Type B pancreatic cell (in vitro differentiated cells): ENCODE results near the gene ESRRG. TPM values are rescaled to one million over a fixed set of nuclear protein-coding genes. Genes with fewer than 3 reads are reported as not detected.

ENCODE experiments used
- DNase-seq: peaks from one replicate; pipeline ENCODE4 v3.0.0; 2021; ENCODE audit warnings: mixed read lengths; ENCODE audit not compliant: unreplicated experiment; ENCODE audit errors: extremely low spot score
- H3K27ac Mint-ChIP-seq: 2 replicates; pipeline ENCODE4 v1.8.0; 2021; ENCODE audit warnings: mild to moderate bottlenecking, mixed read lengths
- H3K27me3 Mint-ChIP-seq: 2 replicates; pipeline ENCODE4 v1.8.0; 2021; ENCODE audit warnings: mixed read lengths
- H3K36me3 Mint-ChIP-seq: 2 replicates; pipeline ENCODE4 v1.8.0; 2021; ENCODE audit warnings: mixed read lengths
- H3K4me1 Mint-ChIP-seq: one replicate; pipeline ENCODE4 v1.8.0; 2021; ENCODE audit warnings: mixed read lengths; ENCODE audit not compliant: unreplicated experiment
- H3K4me3 Mint-ChIP-seq: 2 replicates; pipeline ENCODE4 v1.8.0; 2021; ENCODE audit warnings: mild to moderate bottlenecking, mixed read lengths
- H3K9me3 Mint-ChIP-seq: 2 replicates; pipeline ENCODE4 v1.8.0; 2021; ENCODE audit warnings: mixed read lengths
- CTCF ChIP-seq: fragments of 200-600 bp; sonication (generic); conservative IDR thresholded peaks from 2 replicates; pipeline ENCODE4 v1.5.0; 2021; ENCODE audit warnings: antibody characterized with exemption, mild to moderate bottlenecking
- total RNA-seq: library from RNA; stranded (reverse); gene quantifications from 2 replicates; pipeline ENCODE4 v1.2.1, GENCODE V29; 2021; ENCODE audit warnings: low replicate concordance

ESRRG gene
- total RNA-seq, 1 donor from 2014 or later: 26.2 TPM

GRCh38 chr1:216740331-216740730 lies 17.1 kb upstream of the ESRRG start:
- H3K27me3 Mint-ChIP-seq: peaks cover 6% of the 10 kb centered on the region
- peaks cover 4% of the 10 kb centered on the region for H3K9me3 Mint-ChIP-seq
- TF ChIP-seq CTCF: no peak
- no peaks in the 10 kb centered on the region for H3K36me3 Mint-ChIP-seq
- H3K4me3 Mint-ChIP-seq: no peak overlapping the region
- no peak for DNase-seq
- H3K4me1 Mint-ChIP-seq: peaks cover 11% of the 10 kb centered on the region
- H3K27ac Mint-ChIP-seq: no peak overlapping the region

GRCh38 chr1:216739793-216740192 lies 16.6 kb upstream of the ESRRG start:
- no peak overlapping the region for H3K27ac Mint-ChIP-seq

GRCh38 chr1:216732121-216732520 lies 8.9 kb upstream of the ESRRG start:
- Mint-ChIP-seq H3K36me3 (no peaks in the 10 kb centered on the region), H3K9me3 (no peaks in the 10 kb centered on the region), H3K27me3 (peaks cover 6% of the 10 kb centered on the region), H3K27ac (no peak overlapping the region), H3K4me1 (no peaks in the 10 kb centered on the region), H3K4me3 (no peak overlapping the region)
- DNase-seq: no peak
- no peak for TF ChIP-seq CTCF

More at GRCh38 chr1:216739793-216740192, 16.6 kb upstream of the ESRRG start:
- no peak for TF ChIP-seq CTCF
- Mint-ChIP-seq H3K27me3 (peaks cover 6% of the 10 kb centered on the region), H3K36me3 (no peaks in the 10 kb centered on the region), H3K4me1 (peaks cover 11% of the 10 kb centered on the region), H3K4me3 (no peak overlapping the region), H3K9me3 (peaks cover 4% of the 10 kb centered on the region)
- DNase-seq: no peak

GRCh38 chr1:216731562-216731961 lies 8.3 kb upstream of the ESRRG start:
- DNase-seq: no peak
- Mint-ChIP-seq H3K36me3 (no peaks in the 10 kb centered on the region), H3K4me3 (no peak overlapping the region), H3K9me3 (no peaks in the 10 kb centered on the region), H3K4me1 (no peaks in the 10 kb centered on the region), H3K27ac (no peak overlapping the region), H3K27me3 (peaks cover 8% of the 10 kb centered on the region)
- no peak for TF ChIP-seq CTCF

GRCh38 chr1:216726435-216726834 lies 3.2 kb upstream of the ESRRG start:
- peak; percentile 63 for TF ChIP-seq CTCF
- H3K27me3 Mint-ChIP-seq: peaks cover 31% of the 10 kb centered on the region
- H3K4me1 Mint-ChIP-seq: no peaks in the 10 kb centered on the region
- no peak overlapping the region for H3K27ac Mint-ChIP-seq
- no peak for DNase-seq
- H3K36me3 Mint-ChIP-seq: no peaks in the 10 kb centered on the region
- no peak overlapping the region for H3K4me3 Mint-ChIP-seq
- H3K9me3 Mint-ChIP-seq: no peaks in the 10 kb centered on the region

GRCh38 chr1:216722821-216723220 lies 408 bp downstream of the ESRRG start:
- peak overlapping the region; percentile 96 for H3K4me3 Mint-ChIP-seq
- peak overlapping the region; percentile 85 for H3K27ac Mint-ChIP-seq
- no peak for DNase-seq
- no peaks in the 10 kb centered on the region for H3K36me3 Mint-ChIP-seq
- H3K4me1 Mint-ChIP-seq: no peaks in the 10 kb centered on the region
- no peaks in the 10 kb centered on the region for H3K9me3 Mint-ChIP-seq
- H3K27me3 Mint-ChIP-seq: peaks cover 35% of the 10 kb centered on the region
- TF ChIP-seq CTCF: no peak
